ENCODE results near the gene GRIN3B. TPM values are rescaled to one million over a fixed set of nuclear protein-coding genes. Genes with fewer than 3 reads are reported as not detected.

Gene GRIN3B
- total and polyA plus RNA-seq, 9 of the 15 experiments (the other 6 are each of a cell fraction or from before 2014, with no cell fraction given): 0.06 to 0.95 (median 0.19) TPM; not detected in 6

- TF ChIP-seq, protein P1, sequence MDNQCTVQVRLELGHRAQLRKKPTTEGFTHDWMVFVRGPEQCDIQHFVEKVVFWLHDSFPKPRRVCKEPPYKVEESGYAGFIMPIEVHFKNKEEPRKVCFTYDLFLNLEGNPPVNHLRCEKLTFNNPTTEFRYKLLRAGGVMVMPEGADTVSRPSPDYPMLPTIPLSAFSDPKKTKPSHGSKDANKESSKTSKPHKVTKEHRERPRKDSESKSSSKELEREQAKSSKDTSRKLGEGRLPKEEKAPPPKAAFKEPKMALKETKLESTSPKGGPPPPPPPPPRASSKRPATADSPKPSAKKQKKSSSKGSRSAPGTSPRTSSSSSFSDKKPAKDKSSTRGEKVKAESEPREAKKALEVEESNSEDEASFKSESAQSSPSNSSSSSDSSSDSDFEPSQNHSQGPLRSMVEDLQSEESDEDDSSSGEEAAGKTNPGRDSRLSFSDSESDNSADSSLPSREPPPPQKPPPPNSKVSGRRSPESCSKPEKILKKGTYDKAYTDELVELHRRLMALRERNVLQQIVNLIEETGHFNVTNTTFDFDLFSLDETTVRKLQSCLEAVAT (IDR thresholded peaks at IDR 0.05): peak in 1 of 2 experiments; percentile 96; a peak in 2 of 4 replicates
- TF ChIP-seq TARDBP (IDR thresholded peaks at IDR 0.05) (no peak), HIVEP1 (CRISPR knock-in tag; IDR thresholded peaks at IDR 0.05) (no peak), KDM2B (CRISPR knock-in tag; IDR thresholded peaks at IDR 0.05) (no peak), ZBTB34 (CRISPR knock-in tag; IDR thresholded peaks at IDR 0.05) (no peak), BRF1 (IDR thresholded peaks at IDR 0.05; ENCODE audit: borderline replicate concordance, extremely low read depth, insufficient read length) (no peak), ZFP36 (IDR thresholded peaks at IDR 0.05; ENCODE audit: low read depth, low read length, partially characterized antibody) (no peak), CTCF (IDR thresholded peaks at IDR 0.05 in 2 of 3, conservative IDR thresholded peaks at IDR 0.05 in 1 of 3; ENCODE audit: insufficient read depth in 2 of 3, low read depth in 1 of 3, low read length in 3 of 3) (no peak), FOXM1 (IDR thresholded peaks at IDR 0.05; ENCODE audit: low read depth) (peak; percentile 44; the same call in 1 of the 2 replicates), FOXM1 (CRISPR knock-in tag; IDR thresholded peaks at IDR 0.05; ENCODE audit: low read depth) (no peak), EP400 (IDR thresholded peaks at IDR 0.05) (peak; percentile 63), CREB1 (IDR thresholded peaks at IDR 0.05) (no peak), CREB1 (CRISPR knock-in tag; IDR thresholded peaks at IDR 0.05) (no peak), DNMT1 (IDR thresholded peaks at IDR 0.05) (no peak), RB1 (IDR thresholded peaks at IDR 0.05; ENCODE audit: low read depth) (peak; percentile 47; the same call in 1 of the 2 replicates), MNT (conservative IDR thresholded peaks at IDR 0.05) (peak in 1 of 2 experiments; percentile 69; a peak in 3 of 4 replicates)
- TF ChIP-seq, protein P2, sequence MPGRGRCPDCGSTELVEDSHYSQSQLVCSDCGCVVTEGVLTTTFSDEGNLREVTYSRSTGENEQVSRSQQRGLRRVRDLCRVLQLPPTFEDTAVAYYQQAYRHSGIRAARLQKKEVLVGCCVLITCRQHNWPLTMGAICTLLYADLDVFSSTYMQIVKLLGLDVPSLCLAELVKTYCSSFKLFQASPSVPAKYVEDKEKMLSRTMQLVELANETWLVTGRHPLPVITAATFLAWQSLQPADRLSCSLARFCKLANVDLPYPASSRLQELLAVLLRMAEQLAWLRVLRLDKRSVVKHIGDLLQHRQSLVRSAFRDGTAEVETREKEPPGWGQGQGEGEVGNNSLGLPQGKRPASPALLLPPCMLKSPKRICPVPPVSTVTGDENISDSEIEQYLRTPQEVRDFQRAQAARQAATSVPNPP (IDR thresholded peaks at IDR 0.05; ENCODE audit: borderline replicate concordance, insufficient read depth, insufficient read length): no peak
Observed at GRCh38 chr19:954672-955494, 45.3 kb upstream of the GRIN3B start (continued).

Measured in K562 (cell line).